ENCODE data around the gene HADHB.

GRCh38 chr2:26333293-26333692 is 88.6 kb downstream of the HADHB start:
- TF ChIP-seq EGR1 (IDR thresholded peaks at IDR 0.05) (no peak), TEAD4 (IDR thresholded peaks at IDR 0.05) (no peak), FOXM1 (IDR thresholded peaks at IDR 0.05; ENCODE audit: borderline replicate concordance, low read depth) (no peak), CEBPB (IDR thresholded peaks at IDR 0.05) (no peak), EP300 (IDR thresholded peaks at IDR 0.05; ENCODE audit: borderline replicate concordance) (no peak)
